K562 (cell line): ENCODE measurements around the gene BMP3. TPM values are rescaled to one million over a fixed set of nuclear protein-coding genes. Genes with fewer than 3 reads are reported as not detected.

ENCODE experiments used
- ATAC-seq: fragments of 200-7000 bp; cut with Tn5 transposase; 3 replicates; pipeline ENCODE4 v1.9.1; 2020; ENCODE audit warnings: moderate library complexity
- BruUV-seq: library from RNA; stranded (reverse); fragments of 400-500 nt; replicated peaks from 2 replicates; lab custom pipeline; 2021; lab: Mats Ljungman, UMichigan
- CTCF ChIA-PET: fragments of 300-600 bp; formaldehyde crosslinking; extraction: SDS; loops from one replicate; lab custom pipeline; 2021; ENCODE audit warnings: low intra/inter-chr PET ratio; lab: Yijun Ruan, JAX
- POLR2A ChIA-PET: fragments of 300-600, 350-650 bp; sonication (Branson Sonifier 250); formaldehyde crosslinking; extraction: SDS; loops from one replicate; lab custom pipeline; 2021; ENCODE audit warnings: antibody characterized with exemption, inconsistent platforms; lab: Yijun Ruan, JAX
- DNase-seq, 4 experiments: peaks; one replicate each; pipeline versions ENCODE4 v3.0.0 to v3.0.0-alpha.2; 2011 to 2018; ENCODE audit warnings: low spot score in 3 of 4, mixed read lengths in 3 of 4; ENCODE audit errors: extremely low read depth in 1 of 4
- FAIRE-seq: peaks from 2 replicates; lab custom pipeline; 2011; peaks lifted over from hg19 to GRCh38; lab: Jason Lieb, UNC
- H2AFZ ChIP-seq: 2 replicates; pipeline ENCODE4 v1.6.0; 2011; ENCODE audit warnings: low read depth, low read length, control low read depth, inconsistent platforms
- H3K27ac ChIP-seq: fragments of 200-600 bp; 3 replicates; pipeline ENCODE4 v1.8.0; 2011; ENCODE audit warnings: low read depth, mild to moderate bottlenecking, control low read depth, inconsistent platforms, low read length, moderate library complexity, mixed read lengths; ENCODE audit errors: extremely low read depth
- H3K27me3 ChIP-seq, 2 experiments: fragments of 300-600 bp in 1 of 2; 2 replicates in 1 of 2; 3 replicates in 1 of 2; pipeline versions ENCODE4 v1.6.0 to v1.8.0; 2011; ENCODE audit warnings: inconsistent platforms in 2 of 2, low read length in 2 of 2, mild to moderate bottlenecking in 1 of 2, mixed read lengths in 1 of 2, moderate library complexity in 1 of 2; ENCODE audit not compliant: control insufficient read depth in 2 of 2, insufficient read depth in 2 of 2
- H3K36me3 ChIP-seq: fragments of 300-600 bp; 3 replicates; pipeline ENCODE4 v1.8.0; 2011; ENCODE audit warnings: mild to moderate bottlenecking, low read length, inconsistent platforms; ENCODE audit not compliant: control insufficient read depth, insufficient read depth
- H3K4me1 ChIP-seq, 2 experiments: fragments of 200-600 bp in 1 of 2; replicated peaks in 1 of 2; 2 replicates in 1 of 2; 3 replicates in 1 of 2; pipeline versions ENCODE4 v1.5.1 to v1.8.0; 2011; ENCODE audit warnings: inconsistent platforms in 2 of 2, low read length in 2 of 2, mild to moderate bottlenecking in 1 of 2, mixed read lengths in 1 of 2, moderate library complexity in 1 of 2; ENCODE audit not compliant: control insufficient read depth in 2 of 2, insufficient read depth in 2 of 2
- H3K4me2 ChIP-seq: 2 replicates; pipeline ENCODE4 v1.6.1; 2011; ENCODE audit warnings: low read length, control low read depth, inconsistent platforms, mixed read lengths; ENCODE audit not compliant: insufficient read depth
- H3K4me3 ChIP-seq: fragments of 200-600 bp; sonication (generic), shearing (Covaris generic); 2 replicates; pipeline ENCODE4 v1.5.1; 2016; ENCODE audit warnings: control low read depth, inconsistent platforms
- H3K79me2 ChIP-seq: fragments of 200-600 bp; 3 replicates; pipeline ENCODE4 v1.8.0; 2011; ENCODE audit warnings: low read length, inconsistent platforms; ENCODE audit not compliant: control insufficient read depth, insufficient read depth
- H3K9ac ChIP-seq, 2 experiments: 2 replicates each; pipeline versions ENCODE4 v1.6.0 to v1.6.1; 2011; ENCODE audit warnings: low read depth in 2 of 2, low read length in 2 of 2, control low read depth in 1 of 2, inconsistent platforms in 1 of 2, mild to moderate bottlenecking in 1 of 2, mixed read lengths in 1 of 2; ENCODE audit not compliant: insufficient read depth in 1 of 2
- H3K9me1 ChIP-seq: one replicate; pipeline ENCODE4 v1.6.0; 2011; ENCODE audit warnings: inconsistent platforms, mild to moderate bottlenecking, low read length, moderate library complexity; ENCODE audit not compliant: control insufficient read depth, insufficient read depth
- H3K9me3 ChIP-seq: replicated peaks from 2 replicates; pipeline ENCODE4 v1.5.1; 2011; ENCODE audit warnings: low read depth, low read length, inconsistent platforms; ENCODE audit not compliant: control insufficient read depth, insufficient read depth
- H4K20me1 ChIP-seq: replicated peaks from 2 replicates; pipeline ENCODE4 v1.6.1; 2011; ENCODE audit warnings: low read length, inconsistent platforms, mixed read lengths; ENCODE audit not compliant: control insufficient read depth, insufficient read depth
- CTBP1 ChIP-seq: fragments of 450-650 bp; IDR thresholded peaks from 2 replicates; pipeline ENCODE4 v1.6.1; 2016; ENCODE audit warnings: borderline replicate concordance
- E2F6 ChIP-seq, 2 experiments: IDR thresholded peaks; 2 replicates each; pipeline ENCODE4 v1.6.1; 2011; ENCODE audit warnings: borderline replicate concordance in 1 of 2, control low read depth in 1 of 2, low read depth in 1 of 2, low read length in 1 of 2, mild to moderate bottlenecking in 1 of 2, mixed read lengths in 1 of 2, moderate library complexity in 1 of 2; ENCODE audit not compliant: insufficient read depth in 1 of 2, insufficient read length in 1 of 2, poor library complexity in 1 of 2, severe bottlenecking in 1 of 2; ENCODE audit errors: extremely low read depth in 1 of 2
- FOXK1 ChIP-seq: sonication (generic); formaldehyde crosslinking; IDR thresholded peaks from 2 replicates; pipeline ENCODE4 v1.8.0; 2022; ENCODE audit warnings: missing genetic modification reagents, mild to moderate bottlenecking, borderline replicate concordance
- MAFG ChIP-seq: fragments of 450-650 bp; conservative IDR thresholded peaks from 2 replicates; pipeline ENCODE4 v1.6.1; 2016; ENCODE audit warnings: missing genetic modification characterization, missing compliant biosample characterization
- SMARCC2 ChIP-seq: fragments of 450-650 bp; IDR thresholded peaks from 2 replicates; pipeline ENCODE4 v1.6.1; 2017; ENCODE audit warnings: antibody characterized with exemption, moderate library complexity, mild to moderate bottlenecking, low read depth
- TCF3 ChIP-seq: sonication (generic); formaldehyde crosslinking; IDR thresholded peaks from 2 replicates; pipeline ENCODE4 v1.4.0; 2020; ENCODE audit warnings: mild to moderate bottlenecking, missing genetic modification reagents
- ZHX1 ChIP-seq: fragments of 150-350 bp; conservative IDR thresholded peaks from 2 replicates; pipeline ENCODE4 v1.6.1; 2014; ENCODE audit warnings: low read length
- ZNF311 ChIP-seq: fragments of 250-450 bp; sonication (Bioruptor Pico); IDR thresholded peaks from 2 replicates; pipeline ENCODE4 v1.4.0; 2020; ENCODE audit warnings: mild to moderate bottlenecking, moderate library complexity
- WGBS: fragments of 100-300 bp; shearing (Covaris generic); methylation state at CpG from one replicate; pipeline ENCODE4 v1.1.6; 2016; ENCODE audit warnings: low coverage, mixed read lengths; ENCODE audit not compliant: insufficient coverage; ENCODE audit errors: missing lambda C conversion rate; 5-methylcytosine and 5-hydroxymethylcytosine counted together
- in situ Hi-C: fragments of 300-500 bp; cut with MboI; formaldehyde crosslinking; loops from 4 replicates; pipeline ENCODE4 v1.15.0; 2018; ENCODE audit warnings: inconsistent platforms, mixed read lengths
- intact Hi-C: fragments of 100-400 bp; cut with micrococcal nuclease; formaldehyde crosslinking; loops from 2 replicates; pipeline ENCODE4 v1.14.2; 2022
- polyA plus RNA-seq, 8 experiments: library from polyadenylated mRNA; depleted of rRNA in 4 of 8; stranded (reverse) in 5 of 8; unstranded in 3 of 8; fragments of >200 nt; fragmentation: Nextera tagmentation in 2 of 8; fragmentation: Illumina TruSeq in 1 of 8; extraction: Ambion mirVana in 2 of 8; extraction: Trizol in 1 of 8; gene quantifications; 2 replicates each; pipeline versions ENCODE4 v1.2.1 to v1.2.3, GENCODE V29; 2011 to 2014; ENCODE audit warnings: inconsistent platforms in 1 of 8, missing spikeins in 1 of 8
- total RNA-seq, 7 experiments: library from RNA; depleted of rRNA in 6 of 7; stranded (reverse); fragments of >200 nt in 6 of 7; fragmentation: Illumina TruSeq in 2 of 7; extraction: Trizol in 2 of 7; gene quantifications; 2 replicates each; pipeline versions ENCODE4 v1.2.1 to v1.2.3, GENCODE V29; 2011 to 2021; ENCODE audit warnings: low replicate concordance in 1 of 7
- TF ChIP-seq, protein P1 (sequence below): fragments of 450-650 bp; IDR thresholded peaks from 2 replicates; pipeline ENCODE4 v1.6.1; 2016; ENCODE audit warnings: low read depth

The BMP3 gene
- total and polyA plus RNA-seq, 9 of the 15 experiments (the other 6 are each of a cell fraction or from before 2014, with no cell fraction given) = 0.01 TPM; not detected in 8

GRCh38 chr4:81106150-81106549 lies 75.6 kb downstream of the BMP3 start:
- Histone ChIP-seq H3K36me3 (no peaks in the 10 kb centered on the region), H3K4me1 (no peaks in the 10 kb centered on the region), H3K79me2 (no peaks in the 10 kb centered on the region), H3K27me3 (no peaks in the 10 kb centered on the region), H3K4me2 (no peak overlapping the region), H3K4me3 (no peak overlapping the region), H3K27ac (no peak overlapping the region), H4K20me1 (no peaks in the 10 kb centered on the region), H3K9ac (no peak overlapping the region), H3K9me3 (no peaks in the 10 kb centered on the region), H2AFZ (no peak overlapping the region), H3K9me1 (no peaks in the 10 kb centered on the region)
- FAIRE-seq = no peak
- CTCF ChIA-PET = no interaction called here
- WGBS = 2% methylated on average over 4 of the region's 4 CpGs
- intact Hi-C loops = no loop called here
- no peak for DNase-seq
- ATAC-seq = no peak
- in situ Hi-C loops = no loop called here
- BruUV-seq = no TSS peak
- POLR2A ChIA-PET = no interaction called here
- TF ChIP-seq CTBP1 (no peak), FOXK1 (CRISPR knock-in tag) (no peak), TCF3 (CRISPR knock-in tag) (no peak), MAFG (tag) (no peak), SMARCC2 (no peak), E2F6 (IDR thresholded peaks at IDR 0.05; ENCODE audit: borderline replicate concordance in 1 of 2, extremely low read depth in 1 of 2, insufficient read depth in 1 of 2, insufficient read length in 1 of 2, low read depth in 1 of 2, low read length in 1 of 2, poor library complexity in 1 of 2, severe bottlenecking in 1 of 2) (no peak), ZHX1 (no peak), ZNF311 (CRISPR knock-in tag) (no peak)
- TF ChIP-seq, protein P1, sequence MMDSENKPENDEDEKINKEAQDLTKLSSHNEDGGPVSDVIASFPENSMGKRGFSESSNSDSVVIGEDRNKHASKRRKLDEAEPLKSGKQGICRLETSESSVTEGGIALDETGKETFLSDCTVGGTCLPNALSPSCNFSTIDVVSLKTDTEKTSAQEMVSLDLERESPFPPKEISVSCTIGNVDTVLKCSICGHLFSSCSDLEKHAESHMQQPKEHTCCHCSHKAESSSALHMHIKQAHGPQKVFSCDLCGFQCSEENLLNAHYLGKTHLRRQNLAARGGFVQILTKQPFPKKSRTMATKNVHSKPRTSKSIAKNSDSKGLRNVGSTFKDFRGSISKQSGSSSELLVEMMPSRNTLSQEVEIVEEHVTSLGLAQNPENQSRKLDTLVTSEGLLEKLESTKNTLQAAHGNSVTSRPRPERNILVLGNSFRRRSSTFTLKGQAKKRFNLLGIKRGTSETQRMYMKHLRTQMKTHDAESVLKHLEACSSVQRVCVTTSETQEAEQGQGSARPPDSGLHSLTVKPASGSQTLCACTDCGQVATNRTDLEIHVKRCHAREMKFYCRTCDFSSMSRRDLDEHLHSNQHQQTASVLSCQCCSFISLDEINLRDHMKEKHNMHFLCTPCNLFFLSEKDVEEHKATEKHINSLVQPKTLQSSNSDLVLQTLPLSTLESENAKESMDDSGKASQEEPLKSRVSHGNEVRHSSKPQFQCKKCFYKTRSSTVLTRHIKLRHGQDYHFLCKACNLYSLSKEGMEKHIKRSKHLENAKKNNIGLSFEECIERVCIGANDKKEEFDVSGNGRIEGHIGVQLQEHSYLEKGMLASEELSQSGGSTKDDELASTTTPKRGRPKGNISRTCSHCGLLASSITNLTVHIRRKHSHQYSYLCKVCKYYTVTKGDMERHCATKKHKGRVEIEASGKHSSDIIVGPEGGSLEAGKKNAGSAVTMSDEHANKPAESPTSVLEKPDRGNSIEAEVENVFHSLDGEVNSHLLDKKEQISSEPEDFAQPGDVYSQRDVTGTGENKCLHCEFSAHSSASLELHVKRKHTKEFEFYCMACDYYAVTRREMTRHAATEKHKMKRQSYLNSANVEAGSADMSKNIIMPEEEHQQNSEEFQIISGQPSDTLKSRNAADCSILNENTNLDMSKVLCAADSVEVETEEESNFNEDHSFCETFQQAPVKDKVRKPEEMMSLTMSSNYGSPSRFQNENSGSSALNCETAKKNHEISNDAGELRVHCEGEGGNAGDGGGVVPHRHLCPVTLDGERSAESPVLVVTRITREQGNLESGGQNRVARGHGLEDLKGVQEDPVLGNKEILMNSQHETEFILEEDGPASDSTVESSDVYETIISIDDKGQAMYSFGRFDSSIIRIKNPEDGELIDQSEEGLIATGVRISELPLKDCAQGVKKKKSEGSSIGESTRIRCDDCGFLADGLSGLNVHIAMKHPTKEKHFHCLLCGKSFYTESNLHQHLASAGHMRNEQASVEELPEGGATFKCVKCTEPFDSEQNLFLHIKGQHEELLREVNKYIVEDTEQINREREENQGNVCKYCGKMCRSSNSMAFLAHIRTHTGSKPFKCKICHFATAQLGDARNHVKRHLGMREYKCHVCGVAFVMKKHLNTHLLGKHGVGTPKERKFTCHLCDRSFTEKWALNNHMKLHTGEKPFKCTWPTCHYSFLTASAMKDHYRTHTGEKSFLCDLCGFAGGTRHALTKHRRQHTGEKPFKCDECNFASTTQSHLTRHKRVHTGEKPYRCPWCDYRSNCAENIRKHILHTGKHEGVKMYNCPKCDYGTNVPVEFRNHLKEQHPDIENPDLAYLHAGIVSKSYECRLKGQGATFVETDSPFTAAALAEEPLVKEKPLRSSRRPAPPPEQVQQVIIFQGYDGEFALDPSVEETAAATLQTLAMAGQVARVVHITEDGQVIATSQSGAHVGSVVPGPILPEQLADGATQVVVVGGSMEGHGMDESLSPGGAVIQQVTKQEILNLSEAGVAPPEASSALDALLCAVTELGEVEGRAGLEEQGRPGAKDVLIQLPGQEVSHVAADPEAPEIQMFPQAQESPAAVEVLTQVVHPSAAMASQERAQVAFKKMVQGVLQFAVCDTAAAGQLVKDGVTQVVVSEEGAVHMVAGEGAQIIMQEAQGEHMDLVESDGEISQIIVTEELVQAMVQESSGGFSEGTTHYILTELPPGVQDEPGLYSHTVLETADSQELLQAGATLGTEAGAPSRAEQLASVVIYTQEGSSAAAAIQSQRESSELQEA = no peak
